Gastrocnemius medialis (tissue), 4 donors: Measurements from ENCODE around the gene BICDL2.

Experiments used
- POLR2A ChIP-seq, 2 donors: fragments of 450-650 bp; IDR thresholded peaks; one replicate each; pipeline ENCODE4 v1.6.1; 2017; ENCODE audit warnings: antibody characterized with exemption in 2 of 2, mild to moderate bottlenecking in 2 of 2, moderate library complexity in 2 of 2
- TF ChIP-seq, protein P1 (sequence below), 5 experiments: fragments of 450-650 bp in 3 of 5; fragments of 200-600 bp in 2 of 5; sonication (generic) in 2 of 5; IDR thresholded peaks in 4 of 5; conservative IDR thresholded peaks in 1 of 5; 1 replicate in 4 of 5; 2 replicates in 1 of 5; pipeline ENCODE4 v1.5.1; 2016 to 2019; ENCODE audit warnings: antibody characterized with exemption in 5 of 5, mild to moderate bottlenecking in 3 of 5, moderate library complexity in 3 of 5

DNA sequence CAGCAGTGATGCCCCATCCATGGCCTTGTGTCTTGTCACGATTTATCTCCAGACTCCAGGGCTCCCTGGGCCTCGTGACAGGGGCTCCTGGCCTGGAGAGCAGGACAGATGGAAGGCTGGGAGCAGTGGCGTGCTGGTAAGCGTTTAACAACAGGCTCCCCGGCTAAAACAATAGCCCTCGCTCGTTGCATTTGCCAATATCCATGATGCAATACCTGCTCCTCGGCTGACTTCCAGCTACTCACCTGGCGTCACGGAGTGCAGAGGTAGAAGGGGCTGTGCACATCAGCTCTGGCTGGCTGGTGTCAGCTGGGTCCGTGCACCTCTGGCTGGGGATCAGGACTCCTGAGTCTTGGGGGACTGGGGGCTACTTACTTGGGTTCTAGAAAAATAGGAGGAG lies 1.5 kb upstream of the BICDL2 start:
- TF ChIP-seq, protein P1, sequence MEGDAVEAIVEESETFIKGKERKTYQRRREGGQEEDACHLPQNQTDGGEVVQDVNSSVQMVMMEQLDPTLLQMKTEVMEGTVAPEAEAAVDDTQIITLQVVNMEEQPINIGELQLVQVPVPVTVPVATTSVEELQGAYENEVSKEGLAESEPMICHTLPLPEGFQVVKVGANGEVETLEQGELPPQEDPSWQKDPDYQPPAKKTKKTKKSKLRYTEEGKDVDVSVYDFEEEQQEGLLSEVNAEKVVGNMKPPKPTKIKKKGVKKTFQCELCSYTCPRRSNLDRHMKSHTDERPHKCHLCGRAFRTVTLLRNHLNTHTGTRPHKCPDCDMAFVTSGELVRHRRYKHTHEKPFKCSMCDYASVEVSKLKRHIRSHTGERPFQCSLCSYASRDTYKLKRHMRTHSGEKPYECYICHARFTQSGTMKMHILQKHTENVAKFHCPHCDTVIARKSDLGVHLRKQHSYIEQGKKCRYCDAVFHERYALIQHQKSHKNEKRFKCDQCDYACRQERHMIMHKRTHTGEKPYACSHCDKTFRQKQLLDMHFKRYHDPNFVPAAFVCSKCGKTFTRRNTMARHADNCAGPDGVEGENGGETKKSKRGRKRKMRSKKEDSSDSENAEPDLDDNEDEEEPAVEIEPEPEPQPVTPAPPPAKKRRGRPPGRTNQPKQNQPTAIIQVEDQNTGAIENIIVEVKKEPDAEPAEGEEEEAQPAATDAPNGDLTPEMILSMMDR (IDR thresholded peaks at IDR 0.05 in 4 of 5, conservative IDR thresholded peaks at IDR 0.05 in 1 of 5), result no peak
- no peak for TF ChIP-seq POLR2A (IDR thresholded peaks at IDR 0.05)
